ENCODE results near the gene ZNF557. TPM values are rescaled to one million over a fixed set of nuclear protein-coding genes. Genes with fewer than 3 reads are reported as not detected.

Gene ZNF557
- total RNA-seq, 4 donors from 2014 or later, result 5.7 to 12.6 (median 8.4) TPM

GRCh38 chr19:7098701-7099596 lies 29.4 kb downstream of the ZNF557 start:
- DNase-seq (ENCODE audit: low spot score) (peak; percentile 63), ATAC-seq (ENCODE audit: low FRiP score) (peak; percentile 92)
- TF ChIP-seq CTCF (IDR thresholded peaks at IDR 0.05), result no peak

- peak; percentile 79 for DNase-seq (ENCODE audit: low spot score)
Observed at GRCh38 chr19:7099597-7099921, 30.1 kb downstream of the ZNF557 start.

GRCh38 chr19:7101498-7102253 lies 32.2 kb downstream of the ZNF557 start:
- DNase-seq (ENCODE audit: low spot score) (no peak), ATAC-seq (ENCODE audit: low FRiP score) (no peak)
- no peak for TF ChIP-seq CTCF (IDR thresholded peaks at IDR 0.05)

More at GRCh38 chr19:7099597-7099921, 30.1 kb downstream of the ZNF557 start:
- ATAC-seq (ENCODE audit: low FRiP score), result no peak
- TF ChIP-seq CTCF (IDR thresholded peaks at IDR 0.05), result no peak

- no peak for DNase-seq (ENCODE audit: low spot score)
- no peak for TF ChIP-seq CTCF (IDR thresholded peaks at IDR 0.05)
- no peak for ATAC-seq (ENCODE audit: low FRiP score)
Observed at GRCh38 chr19:7104747-7105447, 35.4 kb downstream of the ZNF557 start.

GRCh38 chr19:7106711-7107657 lies 37.5 kb downstream of the ZNF557 start:
- DNase-seq (ENCODE audit: low spot score) (no peak), ATAC-seq (ENCODE audit: low FRiP score) (no peak)
- no peak for TF ChIP-seq CTCF (IDR thresholded peaks at IDR 0.05)

- TF ChIP-seq CTCF (IDR thresholded peaks at IDR 0.05), result no peak
- no peak for ATAC-seq (ENCODE audit: low FRiP score)
- DNase-seq (ENCODE audit: low spot score), result no peak
Observed at GRCh38 chr19:7109678-7110289, 40.3 kb downstream of the ZNF557 start.

Measured in omental fat pad (tissue), 4 donors.